Nephron (organoid): ENCODE measurements around the gene AKAP17A.

ENCODE experiments used
- H3K27ac Mint-ChIP-seq, 3 experiments: 2 replicates each; pipeline ENCODE4 v1.8.0; 2020; ENCODE audit warnings: mixed read lengths in 3 of 3, mild to moderate bottlenecking in 2 of 3, moderate library complexity in 1 of 3
- H3K27me3 Mint-ChIP-seq: 2 replicates; pipeline ENCODE4 v1.8.0; 2021; ENCODE audit warnings: low read depth, mild to moderate bottlenecking, moderate library complexity, mixed read lengths
- H3K36me3 Mint-ChIP-seq: 2 replicates; pipeline ENCODE4 v1.8.0; 2020; ENCODE audit warnings: low read depth, mixed read lengths
- H3K4me1 Mint-ChIP-seq: 2 replicates; pipeline ENCODE4 v1.8.0; 2020; ENCODE audit warnings: mixed read lengths
- H3K4me3 Mint-ChIP-seq, 3 experiments: 2 replicates each; pipeline ENCODE4 v1.8.0; 2020; ENCODE audit warnings: mild to moderate bottlenecking in 3 of 3, mixed read lengths in 3 of 3, moderate library complexity in 2 of 3
- H3K9me3 Mint-ChIP-seq: 2 replicates; pipeline ENCODE4 v1.8.0; 2020; ENCODE audit warnings: mixed read lengths
- CTCF ChIP-seq, 3 experiments: fragments of 200-600 bp; sonication (generic); IDR thresholded peaks; one replicate each; pipeline ENCODE4 v1.5.0; 2021; ENCODE audit warnings: antibody characterized with exemption in 3 of 3; ENCODE audit not compliant: unreplicated experiment in 3 of 3

The AKAP17A gene

GRCh38 chrX:1582686-1583437, 8.5 kb upstream of the AKAP17A start:
- TF ChIP-seq CTCF (IDR thresholded peaks at IDR 0.05; ENCODE audit: unreplicated experiment in 3 of 3) = no peak
- Mint-ChIP-seq H3K36me3 (no peaks in the 10 kb centered on the region), H3K4me3 (no peak overlapping the region), H3K27me3 (no peaks in the 10 kb centered on the region), H3K4me1 (no peaks in the 10 kb centered on the region), H3K27ac (no peak overlapping the region), H3K9me3 (no peaks in the 10 kb centered on the region)

GRCh38 chrX:1584237-1585011, 7.0 kb upstream of the AKAP17A start:
- H3K27me3 Mint-ChIP-seq = no peaks in the 10 kb centered on the region
- TF ChIP-seq CTCF (IDR thresholded peaks at IDR 0.05; ENCODE audit: unreplicated experiment in 3 of 3) = no peak
- H3K27ac Mint-ChIP-seq = no peak overlapping the region
- H3K4me3 Mint-ChIP-seq = no peak overlapping the region
- no peaks in the 10 kb centered on the region for H3K9me3 Mint-ChIP-seq
- H3K36me3 Mint-ChIP-seq = no peaks in the 10 kb centered on the region
- H3K4me1 Mint-ChIP-seq = no peaks in the 10 kb centered on the region

GRCh38 chrX:1587161-1587560, 4.2 kb upstream of the AKAP17A start:
- no peak overlapping the region for H3K4me3 Mint-ChIP-seq
- TF ChIP-seq CTCF (IDR thresholded peaks at IDR 0.05; ENCODE audit: unreplicated experiment in 3 of 3) = no peak
- no peaks in the 10 kb centered on the region for H3K4me1 Mint-ChIP-seq
- no peaks in the 10 kb centered on the region for H3K36me3 Mint-ChIP-seq
- H3K27ac Mint-ChIP-seq = no peak overlapping the region
- H3K9me3 Mint-ChIP-seq = no peaks in the 10 kb centered on the region
- no peaks in the 10 kb centered on the region for H3K27me3 Mint-ChIP-seq

- TF ChIP-seq CTCF (IDR thresholded peaks at IDR 0.05; ENCODE audit: unreplicated experiment in 3 of 3) = no peak
- H3K9me3 Mint-ChIP-seq = no peaks in the 10 kb centered on the region
- H3K4me3 Mint-ChIP-seq = peak overlapping the region in 2 of 3 experiments; percentile 24 to 71
- peak overlapping the region in 2 of 3 experiments; percentile 27 to 46 for H3K27ac Mint-ChIP-seq
- peaks cover 17% of the 10 kb centered on the region for H3K36me3 Mint-ChIP-seq
- H3K27me3 Mint-ChIP-seq = no peaks in the 10 kb centered on the region
- H3K4me1 Mint-ChIP-seq = peaks cover 10% of the 10 kb centered on the region
Measured at GRCh38 chrX:1589356-1590130, 1.9 kb upstream of the AKAP17A start.

GRCh38 chrX:1591863-1592469, 562 bp downstream of the AKAP17A start:
- Mint-ChIP-seq H3K27ac (peak overlapping the region; percentile 88 to 92 (median 90)), H3K4me3 (peak overlapping the region; percentile 93 to 97 (median 95)), H3K36me3 (peaks cover 37% of the 10 kb centered on the region), H3K9me3 (no peaks in the 10 kb centered on the region), H3K4me1 (peaks cover 14% of the 10 kb centered on the region), H3K27me3 (no peaks in the 10 kb centered on the region)
- TF ChIP-seq CTCF (IDR thresholded peaks at IDR 0.05; ENCODE audit: unreplicated experiment in 3 of 3) = no peak
